ENCODE results near the gene SETX.

The SETX gene

GRCh38 chr9:132372177-132373095, 17.6 kb upstream of the SETX start:
- TF ChIP-seq CTCF (conservative IDR thresholded peaks at IDR 0.05; ENCODE audit: low read depth, low read length): no peak
- Histone ChIP-seq H3K4me3 (IDR thresholded peaks at IDR 0.05; ENCODE audit: insufficient read depth, low read depth, low read length) (no peak overlapping the region), H3K9ac (no peak overlapping the region), H3K27ac (no peak overlapping the region), H3K79me2 (ENCODE audit: insufficient read depth, low read depth) (no peaks in the 10 kb centered on the region), H4K20me1 (ENCODE audit: insufficient read depth) (no peaks in the 10 kb centered on the region), H3K4me2 (no peak overlapping the region), H2AFZ (ENCODE audit: low read depth) (peak overlapping the region; percentile 36; the same call in 1 of the 2 replicates), H3K4me1 (ENCODE audit: low read depth, poor library complexity, severe bottlenecking) (peaks cover 11% of the 10 kb centered on the region), H3K27me3 (ENCODE audit: insufficient read depth, low read depth) (no peaks in the 10 kb centered on the region), H3K36me3 (ENCODE audit: insufficient read depth) (no peaks in the 10 kb centered on the region)

GRCh38 chr9:132370592-132370991, 15.8 kb upstream of the SETX start:
- no peak overlapping the region for H3K27ac ChIP-seq
- H3K9ac ChIP-seq: no peak overlapping the region
- no peaks in the 10 kb centered on the region for H3K36me3 ChIP-seq (ENCODE audit: insufficient read depth)
- no peak overlapping the region for H2AFZ ChIP-seq (ENCODE audit: low read depth)
- H3K4me1 ChIP-seq (ENCODE audit: low read depth, poor library complexity, severe bottlenecking): peaks cover 11% of the 10 kb centered on the region
- H3K4me2 ChIP-seq: no peak overlapping the region
- no peak for TF ChIP-seq CTCF (conservative IDR thresholded peaks at IDR 0.05; ENCODE audit: low read depth, low read length)
- H3K79me2 ChIP-seq (ENCODE audit: insufficient read depth, low read depth): no peaks in the 10 kb centered on the region
- no peaks in the 10 kb centered on the region for H4K20me1 ChIP-seq (ENCODE audit: insufficient read depth)
- no peaks in the 10 kb centered on the region for H3K27me3 ChIP-seq (ENCODE audit: insufficient read depth, low read depth)
- no peak overlapping the region for H3K4me3 ChIP-seq (IDR thresholded peaks at IDR 0.05; ENCODE audit: insufficient read depth, low read depth, low read length)

GRCh38 chr9:132369421-132369820, 14.6 kb upstream of the SETX start:
- TF ChIP-seq CTCF (conservative IDR thresholded peaks at IDR 0.05; ENCODE audit: low read depth, low read length): no peak
- Histone ChIP-seq H3K36me3 (ENCODE audit: insufficient read depth) (no peaks in the 10 kb centered on the region), H4K20me1 (ENCODE audit: insufficient read depth) (no peaks in the 10 kb centered on the region), H3K79me2 (ENCODE audit: insufficient read depth, low read depth) (no peaks in the 10 kb centered on the region), H3K27ac (no peak overlapping the region), H3K4me2 (no peak overlapping the region), H3K27me3 (ENCODE audit: insufficient read depth, low read depth) (no peaks in the 10 kb centered on the region), H3K9ac (no peak overlapping the region), H2AFZ (ENCODE audit: low read depth) (no peak overlapping the region), H3K4me3 (IDR thresholded peaks at IDR 0.05; ENCODE audit: insufficient read depth, low read depth, low read length) (no peak overlapping the region), H3K4me1 (ENCODE audit: low read depth, poor library complexity, severe bottlenecking) (peaks cover 11% of the 10 kb centered on the region)

GRCh38 chr9:132367613-132368313, 13.0 kb upstream of the SETX start:
- H3K36me3 ChIP-seq (ENCODE audit: insufficient read depth): no peaks in the 10 kb centered on the region
- no peak overlapping the region for H3K4me3 ChIP-seq (IDR thresholded peaks at IDR 0.05; ENCODE audit: insufficient read depth, low read depth, low read length)
- no peaks in the 10 kb centered on the region for H3K79me2 ChIP-seq (ENCODE audit: insufficient read depth, low read depth)
- H3K4me1 ChIP-seq (ENCODE audit: low read depth, poor library complexity, severe bottlenecking): peaks cover 4% of the 10 kb centered on the region
- H3K27me3 ChIP-seq (ENCODE audit: insufficient read depth, low read depth): no peaks in the 10 kb centered on the region
- H3K4me2 ChIP-seq: no peak overlapping the region
- no peak overlapping the region for H3K9ac ChIP-seq
- no peaks in the 10 kb centered on the region for H4K20me1 ChIP-seq (ENCODE audit: insufficient read depth)
- H3K27ac ChIP-seq: no peak overlapping the region
- no peak overlapping the region for H2AFZ ChIP-seq (ENCODE audit: low read depth)
- no peak for TF ChIP-seq CTCF (conservative IDR thresholded peaks at IDR 0.05; ENCODE audit: low read depth, low read length)
